GM12878 (cell line): ENCODE data around the gene MDN1. TPM values are rescaled to one million over a fixed set of nuclear protein-coding genes. Genes with fewer than 3 reads are reported as not detected.

Source experiments
- ATAC-seq: fragments of 200-7000 bp; cut with Tn5 transposase; 3 replicates; pipeline ENCODE4 v1.9.1; 2020; ENCODE audit warnings: mild to moderate bottlenecking, moderate library complexity
- BruUV-seq: library from RNA; stranded (reverse); fragments of 400-500 nt; replicated peaks from 2 replicates; lab custom pipeline; 2021; lab: Mats Ljungman, UMichigan
- CTCF ChIA-PET: fragments of 300-600 bp; sonication (Branson Sonifier 250); formaldehyde crosslinking; extraction: SDS; loops from one replicate; lab custom pipeline; 2021; ENCODE audit warnings: inconsistent platforms; lab: Yijun Ruan, JAX
- POLR2A ChIA-PET: fragments of 350-600 bp; formaldehyde crosslinking; extraction: SDS; loops from one replicate; lab custom pipeline; 2021; ENCODE audit warnings: inconsistent platforms; lab: Charles Lee
- RAD21 ChIA-PET: fragments of 300-600 bp; sonication (Branson Sonifier 250); formaldehyde crosslinking; loops from one replicate; lab custom pipeline; 2023; ENCODE audit warnings: antibody characterized with exemption; ENCODE audit not compliant: unreplicated experiment; lab: Charles Lee
- SMC1A ChIA-PET: fragments of 300-600 bp; sonication (Branson Sonifier 250); formaldehyde crosslinking; loops from one replicate; lab custom pipeline; 2023; ENCODE audit not compliant: unreplicated experiment, uncharacterized antibody; lab: Charles Lee
- DNase-seq: peaks from one replicate; pipeline ENCODE4 v3.0.0-alpha.2; 2011; ENCODE audit warnings: low read depth, low spot score
- FAIRE-seq: peaks from 3 replicates; lab custom pipeline; 2011; peaks lifted over from hg19 to GRCh38; lab: Jason Lieb, UNC
- H2AFZ ChIP-seq: 2 replicates; pipeline ENCODE4 v1.6.0; 2011; ENCODE audit warnings: low read depth, low read length, control low read depth; ENCODE audit not compliant: control insufficient read depth
- H3K27ac ChIP-seq: 2 replicates; pipeline ENCODE4 v1.5.1; 2011; ENCODE audit warnings: control low read depth; ENCODE audit not compliant: control insufficient read depth, insufficient read depth
- H3K27me3 ChIP-seq, 2 experiments: replicated peaks in 1 of 2; 2 replicates each; pipeline versions ENCODE4 v1.6.0 to v1.6.1; 2011; ENCODE audit warnings: low read length in 1 of 2; ENCODE audit not compliant: control insufficient read depth in 2 of 2, insufficient read depth in 2 of 2
- H3K36me3 ChIP-seq, 2 experiments: 2 replicates each; pipeline ENCODE4 v1.5.1; 2011; ENCODE audit warnings: low read length in 1 of 2; ENCODE audit not compliant: control insufficient read depth in 2 of 2, insufficient read depth in 2 of 2
- H3K4me1 ChIP-seq: 2 replicates; pipeline ENCODE4 v1.6.1; 2011; ENCODE audit warnings: mild to moderate bottlenecking, low read length, moderate library complexity, mixed read lengths; ENCODE audit not compliant: control insufficient read depth, insufficient read depth
- H3K4me2 ChIP-seq: 2 replicates; pipeline ENCODE4 v1.6.0; 2011; ENCODE audit warnings: control low read depth; ENCODE audit not compliant: control insufficient read depth, insufficient read depth
- H3K4me3 ChIP-seq: fragments of 200-600 bp; sonication (generic); 2 replicates; pipeline ENCODE4 v1.5.1; 2016
- H3K79me2 ChIP-seq: 2 replicates; pipeline ENCODE4 v1.6.0; 2011; ENCODE audit warnings: low read length; ENCODE audit not compliant: control insufficient read depth, insufficient read depth
- H3K9ac ChIP-seq: 2 replicates; pipeline ENCODE4 v1.8.0; 2011; ENCODE audit warnings: low read length, control low read depth, mixed read lengths; ENCODE audit not compliant: control insufficient read depth, insufficient read depth
- H3K9me3 ChIP-seq: replicated peaks from 3 replicates; pipeline ENCODE4 v1.5.1; 2011; ENCODE audit warnings: mild to moderate bottlenecking, low read length; ENCODE audit not compliant: control insufficient read depth, insufficient read depth
- H4K20me1 ChIP-seq: 2 replicates; pipeline ENCODE4 v1.6.0; 2011; ENCODE audit not compliant: control insufficient read depth, insufficient read depth
- BACH1 ChIP-seq: fragments of 450-650 bp; IDR thresholded peaks from 2 replicates; pipeline ENCODE4 v1.6.1; 2017; ENCODE audit warnings: mild to moderate bottlenecking, borderline replicate concordance
- CBX3 ChIP-seq: fragments of 200-600 bp; sonication (generic); IDR thresholded peaks from 2 replicates; pipeline ENCODE4 v1.6.1; 2016; ENCODE audit warnings: low read depth, borderline replicate concordance
- KDM1A ChIP-seq: fragments of 200-600 bp; sonication (generic); IDR thresholded peaks from 2 replicates; pipeline ENCODE4 v1.6.1; 2016; ENCODE audit warnings: borderline replicate concordance
- MXI1 ChIP-seq: fragments of 150-350 bp; IDR thresholded peaks from 2 replicates; pipeline ENCODE4 v1.6.1; 2011; ENCODE audit warnings: low read depth, mild to moderate bottlenecking, inconsistent platforms, low read length, improper control_type of control experiment
- POU2F2 ChIP-seq: IDR thresholded peaks from 3 replicates; pipeline ENCODE4 v1.6.1; 2011; ENCODE audit warnings: low read depth, mild to moderate bottlenecking, low read length, borderline replicate concordance
- SMAD1 ChIP-seq: fragments of 450-650 bp; IDR thresholded peaks from 2 replicates; pipeline ENCODE4 v1.6.1; 2018; ENCODE audit warnings: mild to moderate bottlenecking, low read depth; ENCODE audit not compliant: partially characterized antibody
- STAT1 ChIP-seq: fragments of 450-650 bp; conservative IDR thresholded peaks from 2 replicates; pipeline ENCODE4 v1.6.1; 2014; ENCODE audit warnings: antibody characterized with exemption, mild to moderate bottlenecking
- TCF3 ChIP-seq: IDR thresholded peaks from 2 replicates; pipeline ENCODE4 v1.6.1; 2012; ENCODE audit warnings: low read depth, mild to moderate bottlenecking, low read length, borderline replicate concordance; ENCODE audit not compliant: insufficient read depth
- WGBS: methylation state at CpG from one replicate; pipeline ENCODE4 v1.1.6; 2016; ENCODE audit warnings: low lambda C conversion rate; ENCODE audit not compliant: insufficient replicate concordance, insufficient coverage; ENCODE audit errors: missing lambda C conversion rate; 5-methylcytosine and 5-hydroxymethylcytosine counted together
- in situ Hi-C: fragments of 300-500 bp; cut with MboI; formaldehyde crosslinking; loops from 9 replicates; pipeline ENCODE4 v1.14.3; 2018; ENCODE audit warnings: mixed read lengths
- intact Hi-C: fragments of 100-400 bp; cut with micrococcal nuclease; formaldehyde crosslinking; loops from one replicate; pipeline ENCODE4 v1.14.2; 2022; ENCODE audit not compliant: unreplicated experiment
- polyA plus RNA-seq, 11 experiments: library from polyadenylated mRNA; depleted of rRNA in 4 of 11; unstranded in 6 of 11; stranded (reverse) in 5 of 11; fragments of >200 nt; fragmentation: Nextera tagmentation in 4 of 11; fragmentation: Illumina TruSeq in 1 of 11; extraction: Ambion mirVana in 4 of 11; extraction: Trizol in 1 of 11; gene quantifications; 1 replicate in 1 of 11; 2 replicates in 10 of 11; pipeline versions ENCODE4 v1.2.1 to v1.2.3, GENCODE V29; 2011 to 2016; ENCODE audit warnings: inconsistent platforms in 2 of 11, missing spikeins in 2 of 11, low read depth in 1 of 11
- total RNA-seq, 4 experiments: library from RNA; depleted of rRNA in 3 of 4; stranded (reverse); fragments of >200 nt in 3 of 4; fragmentation: Illumina TruSeq in 1 of 4; extraction: Trizol in 1 of 4; gene quantifications; 2 replicates each; pipeline versions ENCODE4 v1.2.1 to v1.2.3, GENCODE V29; 2013 to 2021
- TF ChIP-seq, protein P1 (sequence below): IDR thresholded peaks from 2 replicates; pipeline ENCODE4 v1.6.1; 2012; ENCODE audit warnings: low read depth, low read length, improper control_type of control experiment
- TF ChIP-seq, protein P2 (sequence below): IDR thresholded peaks from 2 replicates; pipeline ENCODE4 v1.6.1; 2012; ENCODE audit warnings: mild to moderate bottlenecking, low read depth, low read length

Gene MDN1
- total and polyA plus RNA-seq, 10 of the 15 experiments (the other 5 are each of a cell fraction or from before 2014, with no cell fraction given), result 14.3 to 50.1 (median 22.1) TPM

DNA sequence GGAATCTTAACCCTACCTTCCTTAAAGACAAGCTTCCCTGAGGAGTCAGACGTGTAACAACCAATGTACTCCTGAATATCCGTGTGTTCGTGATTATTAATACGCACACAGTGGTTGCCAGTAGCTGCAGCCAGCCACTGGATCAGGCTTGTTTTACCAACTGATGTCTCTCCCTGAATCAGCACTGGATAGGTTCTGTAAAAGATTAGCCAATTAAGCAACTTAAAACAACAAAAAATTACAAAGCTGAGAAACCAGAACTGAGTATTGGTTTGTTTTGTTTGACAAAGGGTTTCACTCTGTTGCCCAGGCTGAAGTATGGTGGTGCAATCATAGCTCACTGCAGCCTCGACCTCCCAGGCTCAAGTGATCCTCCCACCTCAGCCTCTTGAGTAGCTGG lies 69.3 kb downstream of the MDN1 start:
- CTCF ChIA-PET, result interaction anchor here (1.2 kb wide), 1 partner anchor 8 kb away, joined by 5 read pairs; no protein-coding TSS in a partner anchor
- no peak overlapping the region for H3K4me2 ChIP-seq
- FAIRE-seq, result no peak

DNA sequence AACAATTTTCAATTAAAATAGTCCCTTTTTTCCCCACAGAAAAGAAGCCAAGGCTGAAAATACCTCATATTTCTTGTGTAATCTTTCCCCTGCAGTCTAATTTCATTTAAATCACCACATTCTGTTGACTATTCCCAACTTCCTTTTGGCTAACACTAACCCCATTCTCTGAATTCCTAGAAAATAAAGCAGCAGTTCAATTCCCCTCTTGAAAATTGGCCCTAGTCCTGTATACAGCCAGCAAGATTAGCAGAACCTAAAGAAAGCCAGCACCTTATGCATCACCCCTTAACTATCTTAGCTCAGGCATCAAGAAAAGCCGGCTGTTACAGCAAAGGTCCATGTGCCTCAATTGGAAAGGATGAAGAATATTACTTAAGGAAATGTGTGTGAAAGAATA lies 69.7 kb downstream of the MDN1 start:
- CTCF ChIA-PET, result interaction anchor here (1.2 kb wide), 1 partner anchor 8 kb away, joined by 5 read pairs; no protein-coding TSS in a partner anchor

More for the DNA sequence above, 69.3 kb downstream of the MDN1 start:
- no peak overlapping the region for H2AFZ ChIP-seq
- SMC1A ChIA-PET, result no interaction called here
- H3K27me3 ChIP-seq, result no peaks in the 10 kb centered on the region
- ATAC-seq (no peak), DNase-seq (no peak)
- H3K4me3 ChIP-seq, result no peak overlapping the region
- TF ChIP-seq SMAD1, result no peak
- no peak for TF ChIP-seq CBX3
- no peak for TF ChIP-seq BACH1
- TF ChIP-seq, protein P1, sequence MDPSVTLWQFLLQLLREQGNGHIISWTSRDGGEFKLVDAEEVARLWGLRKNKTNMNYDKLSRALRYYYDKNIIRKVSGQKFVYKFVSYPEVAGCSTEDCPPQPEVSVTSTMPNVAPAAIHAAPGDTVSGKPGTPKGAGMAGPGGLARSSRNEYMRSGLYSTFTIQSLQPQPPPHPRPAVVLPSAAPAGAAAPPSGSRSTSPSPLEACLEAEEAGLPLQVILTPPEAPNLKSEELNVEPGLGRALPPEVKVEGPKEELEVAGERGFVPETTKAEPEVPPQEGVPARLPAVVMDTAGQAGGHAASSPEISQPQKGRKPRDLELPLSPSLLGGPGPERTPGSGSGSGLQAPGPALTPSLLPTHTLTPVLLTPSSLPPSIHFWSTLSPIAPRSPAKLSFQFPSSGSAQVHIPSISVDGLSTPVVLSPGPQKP, result no peak
- TF ChIP-seq STAT1, result no peak
- TF ChIP-seq, all 136 proteins: peak for 0
- Histone ChIP-seq H4K20me1 (no peaks in the 10 kb centered on the region), H3K36me3 (peaks cover 6 to 19% of the 10 kb centered on the region in 2 experiments; a peak in 3 of 4 replicates), H3K9me3 (no peaks in the 10 kb centered on the region), H3K9ac (no peak overlapping the region), H3K79me2 (no peaks in the 10 kb centered on the region), H3K4me1 (no peaks in the 10 kb centered on the region), H3K27ac (no peak overlapping the region)
- ChIA-PET RAD21 (no interaction called here), POLR2A (no interaction called here)
- intact Hi-C loops, result no loop called here
- WGBS, result 79% methylated on average over 5 of the region's 5 CpGs
- BruUV-seq, result no TSS peak
- in situ Hi-C loops, result no loop called here

More for the DNA sequence above, 69.7 kb downstream of the MDN1 start:
- Histone ChIP-seq H3K9me3 (no peaks in the 10 kb centered on the region), H3K4me1 (no peaks in the 10 kb centered on the region), H3K27ac (no peak overlapping the region), H3K79me2 (no peaks in the 10 kb centered on the region), H3K4me2 (no peak overlapping the region), H4K20me1 (no peaks in the 10 kb centered on the region), H3K9ac (no peak overlapping the region), H3K36me3 (peaks cover 6 to 18% of the 10 kb centered on the region in 2 experiments; a peak in 3 of 4 replicates), H2AFZ (no peak overlapping the region), H3K27me3 (no peaks in the 10 kb centered on the region), H3K4me3 (no peak overlapping the region)
- intact Hi-C loops (no loop called here), in situ Hi-C loops (no loop called here)
- SMC1A ChIA-PET, result no interaction called here
- WGBS, result 100% methylated on average over 1 of the region's 1 CpG
- FAIRE-seq, result no peak
- DNase-seq, result no peak
- no peak for ATAC-seq
- BruUV-seq, result no TSS peak
- RAD21 ChIA-PET, result no interaction called here
- POLR2A ChIA-PET, result no interaction called here
- TF ChIP-seq MXI1 (no peak), POU2F2 (no peak), KDM1A (no peak), TCF3 (no peak)
- TF ChIP-seq, protein P2, sequence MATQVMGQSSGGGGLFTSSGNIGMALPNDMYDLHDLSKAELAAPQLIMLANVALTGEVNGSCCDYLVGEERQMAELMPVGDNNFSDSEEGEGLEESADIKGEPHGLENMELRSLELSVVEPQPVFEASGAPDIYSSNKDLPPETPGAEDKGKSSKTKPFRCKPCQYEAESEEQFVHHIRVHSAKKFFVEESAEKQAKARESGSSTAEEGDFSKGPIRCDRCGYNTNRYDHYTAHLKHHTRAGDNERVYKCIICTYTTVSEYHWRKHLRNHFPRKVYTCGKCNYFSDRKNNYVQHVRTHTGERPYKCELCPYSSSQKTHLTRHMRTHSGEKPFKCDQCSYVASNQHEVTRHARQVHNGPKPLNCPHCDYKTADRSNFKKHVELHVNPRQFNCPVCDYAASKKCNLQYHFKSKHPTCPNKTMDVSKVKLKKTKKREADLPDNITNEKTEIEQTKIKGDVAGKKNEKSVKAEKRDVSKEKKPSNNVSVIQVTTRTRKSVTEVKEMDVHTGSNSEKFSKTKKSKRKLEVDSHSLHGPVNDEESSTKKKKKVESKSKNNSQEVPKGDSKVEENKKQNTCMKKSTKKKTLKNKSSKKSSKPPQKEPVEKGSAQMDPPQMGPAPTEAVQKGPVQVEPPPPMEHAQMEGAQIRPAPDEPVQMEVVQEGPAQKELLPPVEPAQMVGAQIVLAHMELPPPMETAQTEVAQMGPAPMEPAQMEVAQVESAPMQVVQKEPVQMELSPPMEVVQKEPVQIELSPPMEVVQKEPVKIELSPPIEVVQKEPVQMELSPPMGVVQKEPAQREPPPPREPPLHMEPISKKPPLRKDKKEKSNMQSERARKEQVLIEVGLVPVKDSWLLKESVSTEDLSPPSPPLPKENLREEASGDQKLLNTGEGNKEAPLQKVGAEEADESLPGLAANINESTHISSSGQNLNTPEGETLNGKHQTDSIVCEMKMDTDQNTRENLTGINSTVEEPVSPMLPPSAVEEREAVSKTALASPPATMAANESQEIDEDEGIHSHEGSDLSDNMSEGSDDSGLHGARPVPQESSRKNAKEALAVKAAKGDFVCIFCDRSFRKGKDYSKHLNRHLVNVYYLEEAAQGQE, result no peak
